HEK293 (cell line): Measurements from ENCODE around the gene GTF3C1.

Source experiments
- CTCF ChIA-PET: fragments of 350-600 bp; formaldehyde crosslinking; extraction: SDS; loops from one replicate; lab custom pipeline; 2021; ENCODE audit warnings: antibody characterized with exemption; lab: Yijun Ruan, JAX
- POLR2A ChIA-PET: fragments of 300-600 bp; formaldehyde crosslinking; extraction: SDS; loops from one replicate; lab custom pipeline; 2020; ENCODE audit warnings: antibody characterized with exemption, inconsistent platforms; lab: Yijun Ruan, JAX
- H3K27ac ChIP-seq: fragments of 200-500 bp; sonication (Bioruptor generic); 2 replicates; pipeline ENCODE4 v1.5.1; 2014; ENCODE audit warnings: low read depth, low read length, control low read depth, inconsistent platforms; ENCODE audit errors: extremely low read depth
- H3K36me3 ChIP-seq, 2 experiments: fragments of 200-500 bp in 1 of 2; sonication (Bioruptor generic) in 1 of 2; 1 replicate in 1 of 2; 2 replicates in 1 of 2; pipeline ENCODE4 v1.5.1; 2014 to 2017; ENCODE audit warnings: inconsistent platforms in 2 of 2, low read length in 2 of 2; ENCODE audit not compliant: control insufficient read depth in 2 of 2, insufficient read depth in 1 of 2
- H3K4me1 ChIP-seq: fragments of 200-500 bp; sonication (Bioruptor generic); 2 replicates; pipeline ENCODE4 v1.5.1; 2014; ENCODE audit warnings: mild to moderate bottlenecking, low read length, inconsistent platforms; ENCODE audit not compliant: control insufficient read depth, insufficient read depth
- H3K4me3 ChIP-seq: 2 replicates; pipeline ENCODE4 v1.5.1; 2011; ENCODE audit warnings: low read depth, mild to moderate bottlenecking, control low read depth, low read length, moderate library complexity
- H3K9me3 ChIP-seq: fragments of 200-500 bp; sonication (Bioruptor generic); 2 replicates; pipeline ENCODE4 v1.5.1; 2014; ENCODE audit warnings: low read depth, low read length, inconsistent platforms; ENCODE audit not compliant: control insufficient read depth, insufficient read depth
- CTCF ChIP-seq: fragments of 450-650 bp; formaldehyde crosslinking; IDR thresholded peaks from 2 replicates; pipeline ENCODE4 v1.5.1; 2016; ENCODE audit warnings: missing biosample characterization, missing genetic modification characterization
- GFI1B ChIP-seq: fragments of 450-650 bp; formaldehyde crosslinking; IDR thresholded peaks from 2 replicates; pipeline ENCODE4 v1.5.1; 2016; ENCODE audit warnings: missing biosample characterization, missing genetic modification characterization
- GLIS2 ChIP-seq: fragments of 450-650 bp; formaldehyde crosslinking; IDR thresholded peaks from 2 replicates; pipeline ENCODE4 v1.5.1; 2016; ENCODE audit warnings: missing biosample characterization, missing genetic modification characterization
- KLF8 ChIP-seq: fragments of 450-650 bp; formaldehyde crosslinking; IDR thresholded peaks from 2 replicates; pipeline ENCODE4 v1.5.1; 2016; ENCODE audit warnings: missing biosample characterization, missing genetic modification characterization
- REST ChIP-seq: fragments of 450-650 bp; formaldehyde crosslinking; IDR thresholded peaks from 2 replicates; pipeline ENCODE4 v1.5.1; 2016; ENCODE audit warnings: missing biosample characterization, missing genetic modification characterization
- YY2 ChIP-seq: fragments of 450-650 bp; formaldehyde crosslinking; IDR thresholded peaks from 2 replicates; pipeline ENCODE4 v1.5.1; 2016; ENCODE audit warnings: missing biosample characterization, missing genetic modification characterization
- ZFHX2 ChIP-seq: fragments of 450-650 bp; formaldehyde crosslinking; conservative IDR thresholded peaks from 2 replicates; pipeline ENCODE4 v1.5.1; 2016; ENCODE audit warnings: missing biosample characterization, missing genetic modification characterization
- ZFP69B ChIP-seq: fragments of 450-650 bp; formaldehyde crosslinking; IDR thresholded peaks from 2 replicates; pipeline ENCODE4 v1.5.1; 2016; ENCODE audit warnings: missing biosample characterization, missing genetic modification characterization
- ZIC2 ChIP-seq: fragments of 450-650 bp; formaldehyde crosslinking; IDR thresholded peaks from 2 replicates; pipeline ENCODE4 v1.5.1; 2016; ENCODE audit warnings: missing biosample characterization, missing genetic modification characterization
- ZNF140 ChIP-seq: fragments of 450-650 bp; formaldehyde crosslinking; IDR thresholded peaks from 2 replicates; pipeline ENCODE4 v1.5.1; 2016; ENCODE audit warnings: missing biosample characterization, missing genetic modification characterization
- ZNF169 ChIP-seq: fragments of 450-650 bp; formaldehyde crosslinking; IDR thresholded peaks from 2 replicates; pipeline ENCODE4 v1.5.1; 2016; ENCODE audit warnings: missing biosample characterization, missing genetic modification characterization
- ZNF23 ChIP-seq: fragments of 450-650 bp; formaldehyde crosslinking; IDR thresholded peaks from 2 replicates; pipeline ENCODE4 v1.5.1; 2016; ENCODE audit warnings: missing biosample characterization, missing genetic modification characterization, borderline replicate concordance
- ZNF24 ChIP-seq: fragments of 450-650 bp; formaldehyde crosslinking; IDR thresholded peaks from 2 replicates; pipeline ENCODE4 v1.5.1; 2016; ENCODE audit warnings: missing biosample characterization, missing genetic modification characterization
- ZNF324 ChIP-seq: fragments of 450-650 bp; formaldehyde crosslinking; IDR thresholded peaks from 2 replicates; pipeline ENCODE4 v1.5.1; 2016; ENCODE audit warnings: missing biosample characterization, missing genetic modification characterization
- ZNF350 ChIP-seq: fragments of 450-650 bp; formaldehyde crosslinking; IDR thresholded peaks from 2 replicates; pipeline ENCODE4 v1.5.0; 2017; ENCODE audit warnings: missing biosample characterization, mild to moderate bottlenecking, missing genetic modification characterization
- ZNF501 ChIP-seq: fragments of 450-650 bp; formaldehyde crosslinking; IDR thresholded peaks from 2 replicates; pipeline ENCODE4 v1.5.1; 2016; ENCODE audit warnings: missing biosample characterization, missing genetic modification characterization
- ZNF513 ChIP-seq: fragments of 450-650 bp; IDR thresholded peaks from 2 replicates; pipeline ENCODE4 v1.5.1; 2018; ENCODE audit warnings: missing biosample characterization, missing genetic modification characterization
- ZNF530 ChIP-seq: fragments of 450-650 bp; formaldehyde crosslinking; IDR thresholded peaks from 2 replicates; pipeline ENCODE4 v1.5.1; 2016; ENCODE audit warnings: low read depth, missing biosample characterization, missing genetic modification characterization
- ZNF560 ChIP-seq: fragments of 450-650 bp; formaldehyde crosslinking; IDR thresholded peaks from 2 replicates; pipeline ENCODE4 v1.5.1; 2017; ENCODE audit warnings: missing biosample characterization, missing genetic modification characterization, borderline replicate concordance
- ZNF629 ChIP-seq: fragments of 450-650 bp; formaldehyde crosslinking; IDR thresholded peaks from 2 replicates; pipeline ENCODE4 v1.5.1; 2017; ENCODE audit warnings: missing biosample characterization, missing genetic modification characterization
- ZSCAN23 ChIP-seq: fragments of 450-650 bp; formaldehyde crosslinking; IDR thresholded peaks from 2 replicates; pipeline ENCODE4 v1.5.1; 2016; ENCODE audit warnings: missing biosample characterization, missing genetic modification characterization
- ZXDB ChIP-seq: fragments of 450-650 bp; formaldehyde crosslinking; IDR thresholded peaks from 2 replicates; pipeline ENCODE4 v1.5.1; 2016; ENCODE audit warnings: missing biosample characterization, missing genetic modification characterization

The GTF3C1 gene

GRCh38 chr16:27461483-27462171, 88.1 kb downstream of the GTF3C1 start (continued):
- TF ChIP-seq REST (tag by site-specific recombination) (no peak), ZNF350 (tag by site-specific recombination) (no peak), ZSCAN23 (tag by site-specific recombination) (no peak), KLF8 (tag by site-specific recombination) (no peak), ZXDB (tag by site-specific recombination) (no peak), ZFP69B (tag by site-specific recombination) (no peak), ZNF140 (no peak)
- TF ChIP-seq, all 188 proteins: peak for 0

- Histone ChIP-seq H3K4me3 (no peak overlapping the region), H3K27ac (no peak overlapping the region), H3K36me3 (peaks cover 3 to 68% of the 10 kb centered on the region in 2 experiments; a peak in 2 of 3 replicates), H3K9me3 (no peaks in the 10 kb centered on the region), H3K4me1 (no peaks in the 10 kb centered on the region)
- ChIA-PET CTCF (no interaction called here), POLR2A (no interaction called here)
- no peak for TF ChIP-seq ZNF169 (tag by site-specific recombination)
- TF ChIP-seq ZNF513, result no peak
- no peak for TF ChIP-seq YY2 (tag by site-specific recombination)
- no peak for TF ChIP-seq ZNF324 (tag by site-specific recombination)
- no peak for TF ChIP-seq ZNF23 (tag by site-specific recombination)
- no peak for TF ChIP-seq ZNF501 (tag by site-specific recombination)
- TF ChIP-seq ZFHX2 (tag by site-specific recombination), result no peak
Measured at GRCh38 chr16:27460663-27461482, 88.8 kb downstream of the GTF3C1 start.

- no peak for TF ChIP-seq ZNF530 (tag by site-specific recombination)
- TF ChIP-seq ZNF24, result no peak
- TF ChIP-seq ZNF560, result no peak
- no peak; the same call in 1 of the 2 replicates for TF ChIP-seq ZIC2
- TF ChIP-seq ZNF629 (tag by site-specific recombination), result no peak
- no peak for TF ChIP-seq GFI1B (tag by site-specific recombination)
- no peak for TF ChIP-seq CTCF (tag by site-specific recombination)
- no peak for TF ChIP-seq GLIS2 (tag by site-specific recombination)
- H3K9me3 ChIP-seq, result no peaks in the 10 kb centered on the region
- POLR2A ChIA-PET, result no interaction called here
- CTCF ChIA-PET, result no interaction called here
- no peak overlapping the region for H3K4me3 ChIP-seq
- peaks cover 3 to 61% of the 10 kb centered on the region in 2 experiments; a peak in 2 of 3 replicates for H3K36me3 ChIP-seq
- H3K27ac ChIP-seq, result no peak overlapping the region
- H3K4me1 ChIP-seq, result no peaks in the 10 kb centered on the region
Measured at GRCh38 chr16:27460213-27460612, 89.5 kb downstream of the GTF3C1 start.
